Spleen (tissue), 11 donors: ENCODE results near the gene TOR4A. TPM values are rescaled to one million over a fixed set of nuclear protein-coding genes. Genes with fewer than 3 reads are reported as not detected.
A peak's percentile ranks its signal among the peaks of the same experiment; 100 is the strongest.

Experiments
- DNase-seq: peaks from one replicate; pipeline ENCODE4 v3.0.0-alpha.2; 2020
- H3K27ac ChIP-seq, 8 donors: fragments of 200-600 bp; sonication (generic) in 7 of 8; 1 replicate in 4 of 8; 2 replicates in 4 of 8; pipeline versions ENCODE4 v1.5.0 to v1.8.0; 2016 to 2021; ENCODE audit warnings: inconsistent platforms in 4 of 8, mild to moderate bottlenecking in 4 of 8, moderate library complexity in 1 of 8
- H3K27me3 ChIP-seq, 7 donors: fragments of 200-600 bp; sonication (generic) in 6 of 7; replicated peaks in 1 of 7; 1 replicate in 4 of 7; 2 replicates in 3 of 7; pipeline versions ENCODE4 v1.5.0 to v1.8.0; 2016 to 2021; ENCODE audit warnings: inconsistent platforms in 3 of 7, mild to moderate bottlenecking in 1 of 7
- H3K36me3 ChIP-seq, 6 donors: fragments of 200-600 bp; sonication (generic) in 5 of 6; 1 replicate in 4 of 6; 2 replicates in 2 of 6; pipeline versions ENCODE4 v1.5.0 to v1.8.0; 2016 to 2021; ENCODE audit warnings: inconsistent platforms in 2 of 6
- H3K4me1 ChIP-seq, 6 donors: fragments of 200-600 bp; sonication (generic) in 5 of 6; 1 replicate in 3 of 6; 2 replicates in 3 of 6; pipeline versions ENCODE4 v1.5.0 to v1.8.0; 2016 to 2021; ENCODE audit warnings: inconsistent platforms in 3 of 6
- H3K4me3 ChIP-seq, 8 donors: fragments of 200-600 bp; sonication (generic) in 7 of 8; 1 replicate in 4 of 8; 2 replicates in 4 of 8; pipeline versions ENCODE4 v1.5.0 to v1.8.0; 2016 to 2021; ENCODE audit warnings: inconsistent platforms in 4 of 8, mild to moderate bottlenecking in 4 of 8, moderate library complexity in 2 of 8
- H3K9me3 ChIP-seq, 8 donors: fragments of 200-600 bp; sonication (generic) in 7 of 8; 1 replicate in 4 of 8; 2 replicates in 4 of 8; pipeline versions ENCODE4 v1.5.0 to v1.8.0; 2016 to 2021; ENCODE audit warnings: inconsistent platforms in 4 of 8
- CTCF ChIP-seq, 11 experiments: fragments of 200-600 bp in 7 of 11; fragments of 450-650 bp in 4 of 11; sonication (generic) in 4 of 11; IDR thresholded peaks in 8 of 11; conservative IDR thresholded peaks in 3 of 11; 1 replicate in 7 of 11; 2 replicates in 4 of 11; pipeline versions ENCODE4 v1.4.0 to v1.8.0; 2016 to 2021; ENCODE audit warnings: antibody characterized with exemption in 11 of 11, inconsistent platforms in 4 of 11, mild to moderate bottlenecking in 1 of 11
- POLR2A ChIP-seq, 3 donors: fragments of 450-650 bp; IDR thresholded peaks; one replicate each; pipeline ENCODE4 v1.5.1; 2017; ENCODE audit warnings: antibody characterized with exemption in 3 of 3, mild to moderate bottlenecking in 1 of 3
- POLR2AphosphoS5 ChIP-seq, 3 donors: sonication (generic); formaldehyde crosslinking; IDR thresholded peaks; one replicate each; pipeline ENCODE4 v1.5.1; 2017; ENCODE audit warnings: antibody characterized with exemption in 3 of 3
- WGBS, 5 donors: extraction: QIAGEN DNeasy Blood & Tissue Kit in 3 of 5; methylation state at CpG; one replicate each; pipeline versions ENCODE4 v1.1.5 to v1.1.7; 2013 to 2018; 5-methylcytosine and 5-hydroxymethylcytosine counted together
- intact Hi-C: fragments of 100-400 bp; cut with DNase I; formaldehyde crosslinking; loops from one replicate; pipeline ENCODE4 v1.15.0; 2023; ENCODE audit warnings: low total_unique reads
- polyA plus RNA-seq, 3 donors: library from polyadenylated mRNA; stranded (reverse); fragments of 200-250 nt; gene quantifications; one replicate each; pipeline ENCODE4 v1.2.1, GENCODE V29; 2013
- total RNA-seq, 7 donors: library from RNA; depleted of rRNA in 3 of 7; stranded (reverse); fragments of >200 nt in 3 of 7; fragmentation: NEBNext Ultra II Directional in 4 of 7; extraction: Animal tissue kit (Norgen Biotek cat#: 25700) in 4 of 7; gene quantifications; one replicate each; pipeline versions ENCODE4 v1.1.0 to v1.2.1, GENCODE V29; 2016 to 2021
- donor health status: healthy with polysubstance abuse.
- donor health status: DM: no; HTN: no; CAD: no; lungs with moderate emphysema.
- donor health status: DM: no; HTN: no; CAD: no.
- donor health status: Bipolar disorder and iron deficiency.
- donor health status: healthy.
- donor health status: DM: no; HTN: no; CAD: no.
- donor health status: DM: yes; HTN: yes; CAD: no.

The TOR4A gene
- total and polyA plus RNA-seq, 10 donors: 3.2 to 39.9 (median 26.2) TPM

DNA sequence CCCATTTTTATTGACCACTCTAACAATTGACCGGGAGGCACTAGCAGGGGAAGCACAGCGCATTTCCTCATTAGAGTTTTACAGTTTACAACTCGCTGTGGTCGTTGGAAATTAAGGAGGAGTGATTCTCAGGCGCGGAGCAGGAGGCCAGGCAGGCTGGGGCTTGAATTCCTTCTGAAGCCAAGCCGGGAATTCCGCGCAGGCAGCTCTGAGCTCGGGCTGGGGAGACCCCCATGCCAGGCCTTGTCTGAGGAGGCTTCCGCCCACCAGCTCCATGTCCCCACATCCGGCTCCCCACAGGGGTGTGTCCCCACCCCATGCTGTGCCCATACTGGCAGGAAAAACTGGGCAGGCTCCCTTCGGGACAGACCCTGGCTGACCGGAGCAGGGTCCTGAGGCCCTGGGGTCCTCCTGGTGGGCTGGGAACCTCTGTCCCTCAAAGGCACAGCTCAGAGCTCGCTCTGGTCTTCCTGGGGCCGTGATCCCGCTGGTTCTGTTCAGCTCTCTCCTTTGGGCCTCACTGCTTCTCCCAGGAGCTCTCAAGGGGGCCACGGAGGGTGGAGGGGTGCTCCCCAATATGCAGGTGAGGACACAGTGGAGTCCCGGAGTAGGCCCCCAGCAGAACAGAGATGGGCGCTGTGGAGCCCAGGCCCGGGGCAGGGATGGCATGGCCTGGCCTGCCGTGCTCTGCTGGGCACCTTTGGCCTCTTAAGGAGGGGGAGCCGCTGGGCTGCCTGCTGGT, 25.8 kb downstream of the TOR4A start:
- no peak for DNase-seq
- Histone ChIP-seq H3K4me1 (peaks cover 33 to 93% (median 80%) of the 10 kb centered on the region in 6 donors), H3K36me3 (no peaks in the 10 kb centered on the region), H3K9me3 (no peaks in the 10 kb centered on the region), H3K27ac (peak overlapping the region in 7 of 8 donors; percentile 67 to 82 (median 78)), H3K27me3 (peaks cover 0 to 91% (median 21%) of the 10 kb centered on the region in 7 donors), H3K4me3 (peak overlapping the region in 4 of 8 donors; percentile 46 to 78 (median 52))
- TF ChIP-seq POLR2AphosphoS5 (IDR thresholded peaks at IDR 0.05): no peak
- WGBS, 5 donors: 61 to 76% (median 68%) methylated on average over 18 to 23 of the region's 23 CpGs
- intact Hi-C loops: no loop called here

DNA sequence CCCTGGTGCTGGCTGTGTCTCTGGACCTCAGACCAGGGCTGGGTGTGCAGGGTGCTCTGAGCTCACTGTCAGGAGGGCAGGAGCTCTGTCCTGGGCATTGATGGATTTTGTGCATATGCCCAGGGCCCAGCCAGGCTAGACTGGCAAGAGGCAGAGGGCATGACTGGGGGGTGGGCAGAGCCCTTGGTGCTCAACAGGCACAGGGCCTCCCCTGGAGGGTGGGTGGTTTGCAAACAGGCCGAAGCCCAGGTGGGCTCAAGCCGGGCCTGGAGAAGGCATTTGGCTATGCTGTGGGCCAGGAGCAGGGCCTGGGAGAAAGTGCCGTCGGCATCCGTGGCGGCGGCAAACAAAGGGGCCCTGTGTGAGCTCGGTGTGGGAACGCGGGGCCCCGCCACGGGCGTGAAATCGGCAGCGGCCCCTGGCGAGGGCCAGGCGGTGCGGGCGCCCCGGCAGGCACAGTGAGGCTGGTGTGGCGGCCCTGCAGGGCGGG, 26.4 kb downstream of the TOR4A start:
- H3K4me3 ChIP-seq: no peak overlapping the region
- TF ChIP-seq CTCF (IDR thresholded peaks at IDR 0.05 in 8 of 11, conservative IDR thresholded peaks at IDR 0.05 in 3 of 11) (no peak), POLR2A (IDR thresholded peaks at IDR 0.05) (no peak), POLR2AphosphoS5 (IDR thresholded peaks at IDR 0.05) (no peak)
- H3K27me3 ChIP-seq: peaks cover 0 to 84% (median 17%) of the 10 kb centered on the region in 7 donors
- no peak for DNase-seq
- H3K36me3 ChIP-seq: no peaks in the 10 kb centered on the region
- WGBS, 5 donors: 89 to 95% (median 94%) methylated on average over 8 to 22 of the region's 22 CpGs
- H3K27ac ChIP-seq: peak overlapping the region in 2 of 8 donors; percentile 79 to 82
- peaks cover 33 to 87% (median 76%) of the 10 kb centered on the region in 6 donors for H3K4me1 ChIP-seq
- intact Hi-C loops: no loop called here
- H3K9me3 ChIP-seq: no peaks in the 10 kb centered on the region

GRCh38 chr9:137304383-137305059, 27.0 kb downstream of the TOR4A start:
- Histone ChIP-seq H3K4me3 (no peak overlapping the region), H3K36me3 (no peaks in the 10 kb centered on the region), H3K27ac (peak overlapping the region in 4 of 8 donors; percentile 67 to 77 (median 68)), H3K4me1 (peaks cover 33 to 81% (median 73%) of the 10 kb centered on the region in 6 donors), H3K9me3 (no peaks in the 10 kb centered on the region), H3K27me3 (peaks cover 0 to 79% (median 11%) of the 10 kb centered on the region in 7 donors)
- intact Hi-C loops: no loop called here
- 33 to 58% (median 48%) methylated on average over 8 to 16 of the region's 16 CpGs for WGBS, 5 donors
- peak; percentile 74 for DNase-seq
- TF ChIP-seq POLR2A (IDR thresholded peaks at IDR 0.05) (no peak), POLR2AphosphoS5 (IDR thresholded peaks at IDR 0.05) (no peak), CTCF (IDR thresholded peaks at IDR 0.05 in 8 of 11, conservative IDR thresholded peaks at IDR 0.05 in 3 of 11) (no peak)

- H3K27me3 ChIP-seq: peaks cover 0 to 71% (median 8%) of the 10 kb centered on the region in 7 donors
- H3K36me3 ChIP-seq: no peaks in the 10 kb centered on the region
- no peaks in the 10 kb centered on the region for H3K9me3 ChIP-seq
- peak; percentile 89 for DNase-seq
- H3K4me1 ChIP-seq: peaks cover 33 to 74% (median 68%) of the 10 kb centered on the region in 6 donors
- peak overlapping the region in 3 of 8 donors; percentile 2 to 31 (median 15) for H3K4me3 ChIP-seq
- intact Hi-C loops: no loop called here
- WGBS, 5 donors: 30 to 62% (median 36%) methylated on average over 19 to 36 of the region's 36 CpGs
- TF ChIP-seq POLR2A (IDR thresholded peaks at IDR 0.05) (no peak), CTCF (IDR thresholded peaks at IDR 0.05 in 8 of 11, conservative IDR thresholded peaks at IDR 0.05 in 3 of 11) (peak in 4 of 11 experiments; percentile 14 to 25 (median 18)), POLR2AphosphoS5 (IDR thresholded peaks at IDR 0.05) (peak; percentile 60 to 80 (median 79))
- H3K27ac ChIP-seq: peak overlapping the region in 7 of 8 donors; percentile 41 to 77 (median 68)
Observed at GRCh38 chr9:137305060-137305797, 27.7 kb downstream of the TOR4A start.
